PC-3 (cell line): ENCODE results near the gene DIMT1. TPM values are rescaled to one million over a fixed set of nuclear protein-coding genes. Genes with fewer than 3 reads are reported as not detected.

ENCODE experiments used
- total RNA-seq: library from RNA; depleted of rRNA; stranded (reverse); fragments of >200 nt; gene quantifications from 2 replicates; pipeline ENCODE4 v1.2.3, GENCODE V29; 2014; rRNA removed

Gene DIMT1
- total RNA-seq, 1 experiment from 2014 or later = 59.8 TPM

Other genes starting within 250 kb of the DIMT1 start
- 19.0 and 26.4 TPM in 2 replicates for gene KIF2A, start 97.7 kb downstream of the DIMT1 start, total RNA-seq
- gene IPO11, start 8.9 kb upstream of the DIMT1 start, total RNA-seq = 16.1 and 23.2 TPM in 2 replicates
- gene LRRC70, start 174.9 kb upstream of the DIMT1 start, total RNA-seq = 1.5 and 1.6 TPM in 2 replicates